ENCODE results near the gene HMCES.

- TF ChIP-seq ZFP30 (CRISPR knock-in tag; IDR thresholded peaks at IDR 0.05) (no peak), ARNTL (CRISPR knock-in tag; IDR thresholded peaks at IDR 0.05; ENCODE audit: borderline replicate concordance, low read depth) (no peak), SNAI2 (CRISPR knock-in tag; IDR thresholded peaks at IDR 0.05) (no peak), CSDC2 (CRISPR knock-in tag; IDR thresholded peaks at IDR 0.05) (no peak), POU6F1 (CRISPR knock-in tag; IDR thresholded peaks at IDR 0.05; ENCODE audit: borderline replicate concordance, low read depth) (no peak), ZNF8 (CRISPR knock-in tag; IDR thresholded peaks at IDR 0.05) (no peak), TSHZ2 (CRISPR knock-in tag; IDR thresholded peaks at IDR 0.05) (no peak), CREB5 (CRISPR knock-in tag; IDR thresholded peaks at IDR 0.05; ENCODE audit: low read depth) (no peak), RARB (CRISPR knock-in tag; IDR thresholded peaks at IDR 0.05) (no peak), ZFP3 (CRISPR knock-in tag; IDR thresholded peaks at IDR 0.05) (no peak), CSRNP3 (CRISPR knock-in tag; IDR thresholded peaks at IDR 0.05) (no peak)
These were observed 12.0 kb upstream of the HMCES start for GRCh38 chr3:129266651-129267050.

All from SK-N-SH treated with all-trans-retinoic acid at 6 μM for 48 hours (cell line).